Left ventricle myocardium inferior (tissue), 1 donor: ENCODE data around the gene CREBRF. TPM values are rescaled to one million over a fixed set of nuclear protein-coding genes. Genes with fewer than 3 reads are reported as not detected.

ENCODE experiments used
- DNase-seq: peaks from one replicate; pipeline ENCODE4 v3.0.0-alpha.2; 2020
- H3K27ac ChIP-seq: fragments of 200-600 bp; replicated peaks from 2 replicates; pipeline ENCODE4 v1.8.0; 2021
- H3K27me3 ChIP-seq: fragments of 200-600 bp; 2 replicates; pipeline ENCODE4 v1.8.0; 2021; ENCODE audit warnings: low read depth
- H3K36me3 ChIP-seq: fragments of 200-600 bp; 2 replicates; pipeline ENCODE4 v1.8.0; 2021
- H3K4me1 ChIP-seq: fragments of 200-600 bp; 2 replicates; pipeline ENCODE4 v1.8.0; 2021
- H3K4me3 ChIP-seq: fragments of 200-600 bp; 2 replicates; pipeline ENCODE4 v1.8.0; 2021; ENCODE audit warnings: mild to moderate bottlenecking, moderate library complexity
- H3K9me3 ChIP-seq: fragments of 200-600 bp; replicated peaks from 2 replicates; pipeline ENCODE4 v1.8.0; 2021
- intact Hi-C: fragments of 100-400 bp; cut with micrococcal nuclease; formaldehyde crosslinking; loops from one replicate; pipeline ENCODE4 v1.11.0; 2022
- total RNA-seq: library from RNA; stranded (reverse); fragmentation: NEBNext Ultra II Directional; extraction: Animal tissue kit (Norgen Biotek cat#: 25700); gene quantifications from one replicate; pipeline ENCODE4 v1.2.1, GENCODE V29; 2021
- TF ChIP-seq, protein P1 (sequence below): fragments of 200-600 bp; IDR thresholded peaks from 2 replicates; pipeline ENCODE4 v1.8.0; 2021; ENCODE audit warnings: antibody characterized with exemption, mild to moderate bottlenecking, borderline replicate concordance
- donor health status: DM: no; HTN: yes; CAD: no; lungs with severe emphysema.

Gene CREBRF
- total RNA-seq, 1 donor from 2014 or later, result 24.1 TPM

DNA sequence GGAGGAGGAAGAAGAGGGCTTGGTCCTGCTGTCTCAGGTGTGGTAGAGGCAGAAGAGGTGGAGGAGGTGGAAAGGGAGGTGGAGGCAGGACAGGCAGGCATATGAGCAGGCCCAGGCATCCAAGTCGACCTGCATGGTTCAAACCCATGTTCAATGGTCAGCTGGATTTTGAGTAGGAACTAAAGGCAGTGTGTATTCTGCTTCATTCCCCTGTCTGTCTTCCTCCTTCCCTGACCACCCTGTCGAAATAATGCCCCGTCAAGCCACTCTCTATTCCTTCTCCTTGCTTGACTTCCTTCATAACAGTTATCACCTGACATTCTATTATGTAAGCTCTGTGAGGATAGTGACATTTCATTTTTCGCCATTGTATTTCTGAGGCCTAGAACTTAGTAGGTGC, 37.8 kb upstream of the CREBRF start:
- Histone ChIP-seq H3K4me1 (peaks cover 43% of the 10 kb centered on the region), H3K27ac (no peak overlapping the region), H3K4me3 (no peak overlapping the region), H3K27me3 (no peaks in the 10 kb centered on the region), H3K9me3 (no peaks in the 10 kb centered on the region), H3K36me3 (peaks cover 19% of the 10 kb centered on the region)
- intact Hi-C loops, result no loop called here
- TF ChIP-seq, protein P1, sequence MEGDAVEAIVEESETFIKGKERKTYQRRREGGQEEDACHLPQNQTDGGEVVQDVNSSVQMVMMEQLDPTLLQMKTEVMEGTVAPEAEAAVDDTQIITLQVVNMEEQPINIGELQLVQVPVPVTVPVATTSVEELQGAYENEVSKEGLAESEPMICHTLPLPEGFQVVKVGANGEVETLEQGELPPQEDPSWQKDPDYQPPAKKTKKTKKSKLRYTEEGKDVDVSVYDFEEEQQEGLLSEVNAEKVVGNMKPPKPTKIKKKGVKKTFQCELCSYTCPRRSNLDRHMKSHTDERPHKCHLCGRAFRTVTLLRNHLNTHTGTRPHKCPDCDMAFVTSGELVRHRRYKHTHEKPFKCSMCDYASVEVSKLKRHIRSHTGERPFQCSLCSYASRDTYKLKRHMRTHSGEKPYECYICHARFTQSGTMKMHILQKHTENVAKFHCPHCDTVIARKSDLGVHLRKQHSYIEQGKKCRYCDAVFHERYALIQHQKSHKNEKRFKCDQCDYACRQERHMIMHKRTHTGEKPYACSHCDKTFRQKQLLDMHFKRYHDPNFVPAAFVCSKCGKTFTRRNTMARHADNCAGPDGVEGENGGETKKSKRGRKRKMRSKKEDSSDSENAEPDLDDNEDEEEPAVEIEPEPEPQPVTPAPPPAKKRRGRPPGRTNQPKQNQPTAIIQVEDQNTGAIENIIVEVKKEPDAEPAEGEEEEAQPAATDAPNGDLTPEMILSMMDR, result no peak
- no peak for DNase-seq

DNA sequence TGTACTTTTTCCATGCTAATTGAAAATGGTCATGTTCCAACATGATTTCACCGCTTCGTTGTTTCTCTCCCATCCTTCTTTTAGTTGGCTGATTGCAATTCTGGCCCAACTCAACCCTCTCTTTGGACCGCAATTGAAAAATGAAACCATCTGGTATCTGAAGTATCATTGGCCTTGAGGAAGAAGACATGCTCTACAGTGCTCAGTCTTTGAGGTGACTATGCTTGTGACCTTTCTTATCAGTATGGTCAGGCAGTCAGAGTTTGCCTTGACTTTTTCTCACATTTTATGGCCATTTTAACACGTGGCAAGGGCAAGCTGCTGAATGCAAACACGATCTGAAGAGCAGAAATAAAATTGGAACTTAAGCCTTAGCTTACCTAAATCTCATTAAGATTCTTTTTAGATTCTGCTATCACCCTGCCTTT, 36.0 kb upstream of the CREBRF start:
- Histone ChIP-seq H3K27ac (peak overlapping the region; percentile 49), H3K4me1 (peaks cover 36% of the 10 kb centered on the region)

DNA sequence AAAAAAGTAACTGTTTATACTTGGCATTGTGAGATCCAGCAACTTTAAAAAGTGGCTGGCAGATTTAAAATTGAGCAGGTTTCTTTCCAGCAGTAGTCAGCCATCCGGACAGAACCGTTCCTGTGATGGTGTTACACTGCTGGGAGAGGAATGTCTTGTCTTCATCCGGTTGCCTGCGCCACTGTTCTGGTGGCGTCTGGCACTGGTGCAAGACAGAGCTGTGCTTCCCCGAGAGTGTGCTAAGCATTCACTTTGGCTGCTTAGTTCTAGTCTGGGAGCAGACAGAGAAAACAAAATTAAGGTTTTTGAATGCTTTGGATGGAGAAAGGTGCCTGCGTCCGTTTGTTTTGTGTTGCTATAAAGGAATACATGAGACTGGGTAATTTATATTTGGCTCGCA, 35.5 kb upstream of the CREBRF start:
- Histone ChIP-seq H3K4me3 (no peak overlapping the region), H3K4me1 (peaks cover 33% of the 10 kb centered on the region), H3K36me3 (peaks cover 19% of the 10 kb centered on the region), H3K27me3 (no peaks in the 10 kb centered on the region), H3K9me3 (no peaks in the 10 kb centered on the region), H3K27ac (peak overlapping the region; percentile 49)
- intact Hi-C loops, result no loop called here
- TF ChIP-seq, protein P1, result no peak
- peak; percentile 37 for DNase-seq

More for the DNA sequence above, 36.0 kb upstream of the CREBRF start:
- TF ChIP-seq, protein P1, result no peak
- Histone ChIP-seq H3K36me3 (peaks cover 19% of the 10 kb centered on the region), H3K27me3 (no peaks in the 10 kb centered on the region), H3K9me3 (no peaks in the 10 kb centered on the region), H3K4me3 (no peak overlapping the region)
- intact Hi-C loops, result no loop called here
- DNase-seq, result no peak

DNA sequence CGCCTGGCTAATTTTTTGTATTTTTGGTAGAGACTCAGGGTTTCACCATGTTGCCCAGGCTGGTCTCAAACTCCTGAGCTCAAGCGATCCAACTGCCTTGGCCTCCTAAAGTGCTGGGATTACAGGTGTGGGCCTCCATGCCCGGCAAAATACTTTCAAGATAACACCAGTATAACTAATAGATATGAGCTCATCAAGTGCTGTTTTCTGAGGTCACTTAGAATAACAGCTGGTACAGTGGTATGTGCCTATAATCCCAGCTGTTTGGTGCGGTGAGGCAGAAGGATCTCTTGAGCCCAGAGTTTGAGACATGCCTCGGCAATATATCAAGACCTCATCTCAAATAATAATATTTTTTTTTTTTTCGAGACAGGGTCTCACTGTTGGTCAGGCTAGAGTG, 30.5 kb upstream of the CREBRF start:
- intact Hi-C loops, result no loop called here
- Histone ChIP-seq H3K9me3 (no peaks in the 10 kb centered on the region), H3K27me3 (no peaks in the 10 kb centered on the region), H3K4me3 (no peak overlapping the region), H3K27ac (no peak overlapping the region), H3K36me3 (peaks cover 19% of the 10 kb centered on the region), H3K4me1 (peaks cover 45% of the 10 kb centered on the region)
- TF ChIP-seq, protein P1, result no peak
- DNase-seq, result no peak

DNA sequence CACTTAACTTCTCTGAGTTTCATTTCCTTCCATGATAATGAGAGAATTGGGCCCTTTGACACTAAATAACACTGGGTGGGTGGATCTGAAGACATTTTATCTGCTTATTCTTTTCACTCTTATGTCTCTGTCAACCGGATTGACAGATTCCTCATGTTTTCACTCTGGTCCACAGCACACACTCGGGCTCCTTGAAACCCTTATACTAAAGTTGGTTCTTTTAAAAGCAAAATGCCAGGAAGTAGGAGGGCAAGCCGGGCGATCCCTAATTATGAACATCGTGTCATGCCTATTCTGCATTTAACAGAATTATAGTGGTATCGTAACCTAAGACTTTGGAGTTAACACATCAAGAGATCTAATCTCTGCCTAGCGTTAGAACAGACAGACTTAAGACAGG, 28.2 kb upstream of the CREBRF start:
- Histone ChIP-seq H3K27me3 (no peaks in the 10 kb centered on the region), H3K4me1 (peaks cover 38% of the 10 kb centered on the region), H3K4me3 (no peak overlapping the region), H3K36me3 (no peaks in the 10 kb centered on the region), H3K9me3 (no peaks in the 10 kb centered on the region), H3K27ac (no peak overlapping the region)
- DNase-seq, result no peak
- intact Hi-C loops, result no loop called here
- TF ChIP-seq, protein P1, result no peak
